ENCODE data around the gene KRTAP10-2.
"Not testable (repeated sequence)": the region's sequence is repeated elsewhere in the genome, so short reads cannot be mapped to it uniquely, and the experiment has no call there.

Gene KRTAP10-2

GRCh38 chr21:44582055-44582454, 30.8 kb upstream of the KRTAP10-2 start:
- no peak for DNase-seq

GRCh38 chr21:44581158-44581557, 29.9 kb upstream of the KRTAP10-2 start:
- DNase-seq, result no peak

- DNase-seq, result not testable (repeated sequence)
These were observed 29.0 kb upstream of the KRTAP10-2 start, which contains the start of gene KRTAP10-5 for GRCh38 chr21:44580231-44580821. TSS of gene KRTAP10-5 (minus strand) at chr21:44580604. CDS start at chr21:44580578, 26 bp downstream.

GRCh38 chr21:44579833-44580144, 28.5 kb upstream of the KRTAP10-2 start:
- DNase-seq, result no peak

GRCh38 chr21:44579056-44579832, 27.9 kb upstream of the KRTAP10-2 start:
- no peak for DNase-seq

- DNase-seq, result no peak
These were observed 27.2 kb upstream of the KRTAP10-2 start for GRCh38 chr21:44578371-44579055.

- no peak for DNase-seq
These were observed 24.7 kb upstream of the KRTAP10-2 start for GRCh38 chr21:44576025-44576420.

- DNase-seq, result no peak
These were observed 24.2 kb upstream of the KRTAP10-2 start for GRCh38 chr21:44575307-44576024.

- DNase-seq, result no peak
These were observed 23.4 kb upstream of the KRTAP10-2 start for GRCh38 chr21:44574457-44575306.

GRCh38 chr21:44573630-44574456, 22.5 kb upstream of the KRTAP10-2 start, which contains the start of gene KRTAP10-4:
TSS of gene KRTAP10-4 (plus strand) at chr21:44573729. CDS start at chr21:44573759, 30 bp downstream.
- DNase-seq, result not testable (repeated sequence)

- no peak for DNase-seq
These were observed 21.8 kb upstream of the KRTAP10-2 start for GRCh38 chr21:44572959-44573583.

- no peak for DNase-seq
These were observed 20.8 kb upstream of the KRTAP10-2 start for GRCh38 chr21:44571844-44572782.

GRCh38 chr21:44571296-44571695, 20.0 kb upstream of the KRTAP10-2 start:
- DNase-seq, result no peak

- no peak for DNase-seq
These were observed 18.7 kb upstream of the KRTAP10-2 start for GRCh38 chr21:44569861-44570517.

- DNase-seq, result no peak
These were observed 17.6 kb upstream of the KRTAP10-2 start for GRCh38 chr21:44568667-44569556.

- DNase-seq, result no peak
These were observed 17.0 kb upstream of the KRTAP10-2 start for GRCh38 chr21:44568261-44568660.

GRCh38 chr21:44567481-44568171, 16.3 kb upstream of the KRTAP10-2 start:
- no peak for DNase-seq

All from central memory CD4-positive, alpha-beta T cell (primary cell).